Head of caudate nucleus (tissue), 42 donors: ENCODE measurements around the gene PRRC2A.

Source experiments
- DNase-seq, 42 donors: peaks; one replicate each; pipeline versions ENCODE4 v3.0.0 to v3.0.0-alpha.2; 2020 to 2021; ENCODE audit warnings: mixed read lengths in 7 of 42
- intact Hi-C: fragments of 100-400 bp; cut with DNase I; formaldehyde crosslinking; loops from one replicate; pipeline ENCODE4 v1.15.0; 2022

Gene PRRC2A

DNA sequence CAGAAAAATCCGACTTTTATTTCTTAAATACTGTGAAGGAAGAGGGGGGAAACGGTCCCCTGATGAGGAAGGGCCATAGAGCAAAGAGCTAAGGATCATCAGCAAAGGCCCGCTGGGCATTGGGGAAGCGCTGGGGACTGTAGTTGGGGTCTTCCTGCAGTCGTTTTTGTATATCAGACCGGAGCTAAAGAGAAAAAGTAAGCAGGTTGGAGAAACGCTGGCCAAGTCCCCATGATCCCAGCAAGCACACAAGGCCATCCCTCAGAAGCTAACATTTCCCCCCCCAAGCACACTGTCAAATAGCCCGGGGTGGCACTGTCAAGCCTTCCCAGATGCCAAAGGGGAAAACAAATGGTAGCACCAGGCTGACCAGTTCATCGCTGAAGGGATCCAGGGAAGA is 18.5 kb downstream of the PRRC2A start:
- intact Hi-C loops = no loop called here
- DNase-seq = no peak

GRCh38 chr6:31639449-31639861 is 18.9 kb downstream of the PRRC2A start:
- intact Hi-C loops = no loop called here
- no peak for DNase-seq

- intact Hi-C loops = no loop called here
- no peak for DNase-seq
Measured at GRCh38 chr6:31640612-31641011, 20.1 kb downstream of the PRRC2A start.

DNA sequence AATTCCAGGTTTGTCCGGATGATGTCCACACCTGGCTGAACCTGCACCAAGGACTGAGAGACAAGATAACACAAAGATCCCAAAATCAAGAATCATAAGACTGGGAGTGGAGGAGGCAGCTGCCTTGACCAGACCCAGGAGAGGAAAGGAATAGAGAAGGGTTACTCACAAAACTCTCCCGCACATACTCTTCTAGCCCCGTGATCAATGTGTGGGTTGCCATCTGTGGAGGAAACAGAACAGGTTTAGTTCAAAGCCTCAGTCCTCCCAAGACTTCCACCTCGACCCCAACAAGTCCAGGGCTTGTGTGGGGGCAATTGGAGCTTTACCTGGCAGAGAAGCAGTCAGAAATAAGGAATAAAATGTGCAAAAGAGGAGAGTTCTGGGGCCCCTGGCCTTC is 20.9 kb downstream of the PRRC2A start:
- intact Hi-C loops = no loop called here
- peak in 7 of 42 donors; percentile 26 to 68 (median 47) for DNase-seq

DNA sequence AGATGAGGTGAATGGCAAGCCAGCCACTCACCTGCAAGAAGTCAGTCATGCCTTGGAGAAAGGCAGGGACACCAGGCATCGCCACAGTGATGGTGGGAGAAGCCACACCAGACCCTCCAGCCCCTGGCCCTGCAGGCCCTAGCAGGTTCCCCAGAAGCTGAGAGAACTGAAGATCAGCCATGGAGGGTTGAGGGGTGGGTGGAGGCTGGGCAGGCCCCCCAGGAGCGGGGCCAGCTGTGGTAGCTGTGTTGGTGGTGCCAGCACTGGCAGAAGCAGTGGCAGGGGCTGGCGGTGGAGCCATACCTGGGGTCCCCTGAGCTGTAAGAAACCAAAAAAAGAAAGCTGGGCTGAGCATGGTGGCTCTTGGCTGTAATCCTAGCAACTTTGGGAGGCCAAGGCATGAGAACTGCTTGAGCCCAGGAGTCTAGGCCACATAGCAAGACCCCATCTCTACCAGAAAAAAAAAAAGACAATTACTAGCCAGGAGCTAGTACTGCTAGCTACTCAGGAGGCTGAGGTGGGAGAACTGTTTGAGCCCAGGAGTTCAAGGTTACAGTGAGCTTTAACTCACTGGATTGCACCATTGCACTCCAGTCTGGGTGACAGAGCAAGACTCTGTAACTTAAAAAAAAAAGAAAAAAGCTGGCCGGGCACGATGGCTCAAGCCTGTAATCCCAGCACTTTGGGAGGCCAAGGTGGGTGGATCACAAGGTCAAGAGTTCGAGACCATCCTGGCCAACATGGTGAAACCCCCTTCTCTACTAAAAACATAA is 22.5 kb downstream of the PRRC2A start:
- intact Hi-C loops = no loop called here
- no peak for DNase-seq

DNA sequence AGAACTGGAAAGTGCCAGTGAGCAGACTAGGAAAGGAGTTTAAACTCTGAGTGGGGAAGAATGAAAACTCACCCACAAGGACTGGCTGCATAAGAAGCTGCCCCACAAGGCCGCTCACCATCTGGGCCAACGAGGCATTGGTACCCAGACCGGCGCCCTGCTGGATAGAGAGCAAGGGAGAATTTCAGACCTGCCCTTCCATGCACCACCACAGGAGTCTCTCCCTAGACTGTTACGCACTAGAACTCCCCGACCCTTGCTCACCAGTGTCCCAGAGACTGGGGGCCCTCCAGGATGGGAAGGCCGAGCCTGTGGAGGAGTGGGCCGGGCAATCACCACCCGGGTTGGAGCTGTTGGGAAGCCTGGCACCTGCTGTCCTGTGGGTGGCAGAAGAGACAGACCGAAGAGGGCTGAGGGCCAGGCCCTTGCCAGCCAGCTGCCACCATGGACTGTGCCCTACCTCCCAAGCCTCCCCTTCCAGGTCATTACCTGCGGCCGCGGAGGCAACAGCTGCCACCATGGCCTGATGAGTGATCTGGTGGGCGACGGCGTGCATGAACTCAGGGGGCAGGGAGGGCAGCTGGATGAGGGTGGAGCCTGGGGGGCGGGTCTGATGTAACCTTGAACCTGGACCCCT is 23.4 kb downstream of the PRRC2A start:
- DNase-seq = no peak
- intact Hi-C loops = no loop called here

DNA sequence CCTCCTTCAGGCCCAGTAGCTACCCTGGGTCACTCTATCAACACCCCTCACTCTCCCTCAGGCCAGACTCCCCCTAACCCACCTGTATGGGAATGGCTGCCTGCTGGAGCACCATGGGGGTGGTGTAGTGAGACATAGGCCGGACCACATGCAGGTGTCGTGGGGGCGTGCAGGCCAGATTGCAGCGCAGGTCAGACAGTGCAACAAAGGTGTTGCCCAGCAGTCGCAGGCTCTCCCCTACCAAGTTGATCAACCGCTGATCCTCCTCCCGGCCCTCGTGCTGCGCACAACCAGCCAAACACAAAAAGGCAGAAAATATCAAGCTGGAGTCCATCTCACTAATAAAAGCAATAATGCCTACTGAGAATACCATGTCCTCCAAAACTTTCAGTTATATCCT is 24.8 kb downstream of the PRRC2A start:
- intact Hi-C loops = no loop called here

DNA sequence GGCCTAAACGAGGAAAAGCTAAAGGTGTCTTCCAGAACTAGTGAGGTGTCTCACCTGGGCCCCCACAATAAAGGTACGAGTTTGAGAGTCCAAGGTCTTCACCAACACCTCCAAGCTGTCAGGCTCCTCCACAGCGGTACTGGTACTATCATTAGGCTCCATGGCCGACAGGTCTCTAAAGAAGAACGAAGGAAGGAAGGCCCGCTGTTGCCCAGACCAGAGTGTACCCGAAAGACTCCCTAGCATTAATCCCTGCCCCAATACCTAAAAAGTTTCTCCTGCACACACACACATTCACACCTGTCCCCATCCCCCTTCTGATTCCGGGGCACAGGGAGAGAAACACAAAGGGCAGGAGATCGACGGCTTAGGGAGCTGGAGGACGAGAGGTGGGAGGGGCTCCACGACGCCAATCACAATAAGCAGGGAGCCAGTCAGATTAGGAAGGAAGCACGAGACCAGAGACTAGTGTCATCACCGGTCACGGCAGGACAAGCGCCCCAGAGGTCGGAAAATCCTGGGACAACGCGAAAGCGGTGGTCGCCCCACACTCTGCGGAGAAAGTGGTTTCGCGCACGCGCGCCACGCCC is 31.2 kb downstream of the PRRC2A start:
- peak in 1 of 42 donors; percentile 67 for DNase-seq
- intact Hi-C loops = loop anchor here (1.0 kb wide), 2 partner anchors 9 to 14 kb away; partner anchors contain the start of gene C6orf47

More for the DNA sequence above, 24.8 kb downstream of the PRRC2A start:
- DNase-seq = no peak

DNA sequence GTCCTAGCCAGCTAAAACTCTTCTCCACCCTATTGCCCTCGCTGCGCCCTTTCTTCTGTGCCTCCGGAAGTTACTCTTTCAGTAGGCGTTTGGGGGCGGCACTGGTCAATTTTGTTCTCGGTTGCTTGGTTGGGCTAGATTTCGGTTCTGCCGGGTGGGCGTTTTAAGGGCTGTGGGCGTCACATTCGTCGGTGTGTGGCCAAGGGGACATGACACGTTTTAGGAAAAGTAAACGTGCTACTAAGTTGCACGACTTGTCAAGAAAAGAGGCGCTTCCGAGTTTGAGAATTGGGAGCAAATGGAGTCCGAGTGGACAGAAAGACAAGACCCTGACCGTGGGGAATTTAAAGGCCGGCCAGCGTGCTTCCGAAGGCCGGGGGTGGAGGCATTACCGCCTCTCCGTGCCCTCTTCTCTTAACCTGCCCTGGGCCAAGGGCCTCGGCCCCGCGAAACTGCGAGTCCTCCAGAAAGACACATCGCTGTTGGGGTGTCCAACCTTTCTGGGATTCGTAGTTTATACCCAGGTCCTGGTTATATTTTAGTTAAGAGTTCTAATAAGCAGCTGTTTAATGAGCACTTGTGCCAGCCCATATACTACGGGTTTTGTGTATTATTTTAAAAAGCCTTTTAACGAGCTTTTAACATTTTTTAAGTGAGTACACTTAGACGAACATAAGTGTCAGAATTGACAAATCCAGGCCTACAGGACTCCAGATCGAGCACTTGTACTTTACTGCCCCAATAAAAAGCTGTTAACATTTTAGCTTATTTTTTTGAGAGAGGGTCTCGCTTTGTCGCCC is 32.6 kb downstream of the PRRC2A start:
- peak in 41 of 42 donors; percentile 71 to 94 (median 87) for DNase-seq
- intact Hi-C loops = loop anchor here (1.0 kb wide), 2 partner anchors 7 to 12 kb away; partner anchors contain the start of gene C6orf47

DNA sequence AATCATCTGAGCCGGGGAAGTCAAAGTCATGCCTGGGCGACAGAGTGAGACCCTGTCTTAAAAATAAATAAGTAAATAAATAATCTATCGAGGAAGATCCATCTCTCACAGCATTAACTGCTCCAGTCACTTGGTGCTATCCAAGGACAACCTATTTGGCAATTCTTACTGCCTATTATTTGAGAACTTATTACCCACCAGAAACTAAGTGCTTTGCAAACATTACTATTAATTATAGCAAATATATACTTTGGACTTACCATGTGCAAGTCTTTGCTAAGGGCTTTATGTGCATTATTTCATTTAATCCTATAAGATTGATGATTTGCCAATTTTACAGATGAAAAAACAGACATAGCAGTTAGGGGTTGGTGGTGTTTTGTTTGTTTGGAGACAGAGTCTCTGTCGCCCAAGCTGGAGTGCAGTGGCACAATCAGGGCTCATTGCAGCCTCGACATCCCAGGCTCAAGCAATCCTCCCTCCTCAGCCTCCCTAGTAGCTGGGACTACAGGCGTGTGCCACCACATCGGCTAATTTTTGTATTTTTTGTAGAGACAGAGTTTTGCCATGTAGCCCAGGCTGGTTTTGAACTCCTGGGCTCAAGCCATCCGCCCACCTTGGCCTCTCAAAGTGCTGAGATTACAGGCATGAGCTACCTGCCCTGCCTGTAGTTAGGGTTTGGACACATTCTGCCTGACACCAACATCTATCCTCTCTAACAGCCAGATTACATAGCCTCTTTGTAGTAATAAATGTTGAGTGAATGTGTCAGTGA is 34.2 kb downstream of the PRRC2A start:
- intact Hi-C loops = no loop called here
- no peak for DNase-seq

DNA sequence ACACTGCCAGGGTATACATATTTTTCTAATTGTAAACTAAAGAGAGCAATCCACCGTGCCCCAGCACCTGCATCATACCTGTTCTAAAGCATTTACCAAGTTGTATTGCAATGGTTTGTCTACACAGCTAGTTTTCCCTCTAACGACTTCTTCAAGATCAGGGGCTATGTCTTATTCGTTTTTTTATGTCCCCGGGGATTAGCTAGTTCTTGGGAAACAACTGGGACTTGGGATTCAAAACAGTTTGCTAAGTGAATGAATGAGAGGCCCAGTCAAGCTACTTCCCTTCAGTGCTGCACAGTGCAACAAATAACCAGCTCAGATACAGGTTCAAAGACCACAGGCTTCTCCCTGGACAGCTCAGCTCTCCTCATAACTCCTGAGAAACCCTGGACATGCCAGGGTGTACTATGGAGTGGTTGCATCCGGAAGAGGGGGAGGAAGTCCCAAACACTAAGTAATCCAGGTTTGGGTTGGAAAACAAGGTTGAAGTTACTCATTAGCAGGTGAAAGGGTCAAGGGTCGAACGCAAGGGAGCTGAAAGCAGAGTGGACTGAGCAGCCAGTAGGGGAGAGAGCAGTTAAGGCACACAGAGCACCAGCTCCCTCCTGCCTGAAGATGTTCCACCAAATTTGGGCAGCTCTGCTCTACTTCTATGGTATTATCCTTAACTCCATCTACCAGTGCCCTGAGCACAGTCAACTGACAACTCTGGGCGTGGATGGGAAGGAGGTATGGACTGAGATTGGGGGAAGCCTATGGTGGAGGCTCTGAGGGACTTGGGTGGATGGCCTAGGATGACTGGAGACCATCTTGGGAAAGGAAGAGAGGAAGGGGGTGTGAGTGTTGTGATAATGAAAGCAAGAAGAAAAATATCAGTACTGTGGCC is 35.1 kb downstream of the PRRC2A start, which contains the start of gene APOM:
TSS of gene APOM (plus strand) at position 546 of the 889 bp plus-strand sequence. CDS start at position 619, 73 bp downstream.
- no peak for DNase-seq
- intact Hi-C loops = no loop called here

DNA sequence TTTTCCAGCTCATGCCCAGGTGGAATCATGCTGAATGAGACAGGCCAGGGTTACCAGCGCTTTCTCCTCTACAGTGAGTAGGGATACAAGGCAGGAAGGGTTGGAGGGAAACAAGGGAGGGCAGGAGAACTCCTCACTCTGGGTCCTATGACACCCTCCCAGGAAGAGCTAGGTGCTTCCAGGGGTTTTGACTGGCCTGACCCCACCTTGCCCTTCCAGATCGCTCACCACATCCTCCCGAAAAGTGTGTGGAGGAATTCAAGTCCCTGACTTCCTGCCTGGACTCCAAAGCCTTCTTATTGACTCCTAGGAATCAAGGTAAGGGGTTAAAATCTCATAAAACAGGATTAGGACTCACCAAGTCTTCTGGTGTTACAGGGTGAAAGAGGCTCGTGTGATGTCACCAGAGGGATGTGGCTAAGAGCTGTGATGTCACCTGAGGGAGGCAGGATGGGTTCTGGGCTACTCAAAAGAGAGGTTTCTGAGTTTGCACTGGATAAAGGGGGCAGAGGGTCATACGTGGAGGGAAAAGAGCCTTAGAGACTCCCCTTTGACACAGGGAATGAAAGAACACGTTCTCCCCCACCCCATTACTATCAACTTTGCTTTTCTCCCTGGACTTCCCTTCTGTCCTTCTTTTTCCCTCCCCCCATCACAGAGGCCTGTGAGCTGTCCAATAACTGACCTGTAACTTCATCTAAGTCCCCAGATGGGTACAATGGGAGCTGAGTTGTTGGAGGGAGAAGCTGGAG is 37.1 kb downstream of the PRRC2A start:
- intact Hi-C loops = no loop called here
- DNase-seq = no peak

DNA sequence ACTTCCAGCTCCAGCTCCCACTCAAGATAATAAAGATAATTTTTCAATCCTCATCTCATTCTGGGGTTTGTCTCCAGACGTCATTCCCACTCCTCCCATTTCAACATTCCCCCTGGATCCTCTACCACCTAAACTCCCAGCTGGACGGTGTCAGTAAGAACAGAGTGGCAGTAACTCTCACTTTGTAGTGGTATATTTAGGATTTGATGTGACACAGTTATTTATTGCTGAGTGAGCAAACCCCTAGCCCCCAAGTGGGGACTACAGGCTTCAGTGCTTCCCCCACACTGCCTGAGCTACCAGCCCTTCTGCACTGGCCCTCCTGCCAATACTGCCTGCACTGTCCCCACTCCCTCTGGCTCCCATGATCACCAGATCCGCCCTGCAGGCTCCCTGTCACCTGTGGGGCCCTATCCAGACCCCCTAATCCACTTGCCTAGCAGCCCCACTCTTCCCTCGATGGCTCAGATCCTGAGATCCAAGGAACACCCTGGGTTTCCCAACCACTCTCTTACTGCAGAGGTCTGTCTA is 37.7 kb downstream of the PRRC2A start:
- no peak for DNase-seq
- intact Hi-C loops = no loop called here

GRCh38 chr6:31658983-31659648 is 38.6 kb downstream of the PRRC2A start:
- intact Hi-C loops = no loop called here

GRCh38 chr6:31659649-31660380 is 39.3 kb downstream of the PRRC2A start:
- intact Hi-C loops = loop anchor here (1.0 kb wide), 1 partner anchor 8 kb away; the partner anchor contains the start of gene BAG6
- peak in 5 of 42 donors; percentile 12 to 50 (median 17) for DNase-seq

More at GRCh38 chr6:31658983-31659648, 38.6 kb downstream of the PRRC2A start:
- DNase-seq = no peak
